Mammary epithelial cell (primary cell): ENCODE measurements around the gene TRMT44.

Experiments
- CTCF ChIP-seq, 2 donors: IDR thresholded peaks in 1 of 2; conservative IDR thresholded peaks in 1 of 2; 2 replicates each; pipeline ENCODE4 v1.5.1; 2011 to 2012; ENCODE audit warnings: inconsistent platforms in 2 of 2, low read length in 2 of 2, mild to moderate bottlenecking in 2 of 2, control low read depth in 1 of 2, low read depth in 1 of 2; ENCODE audit not compliant: insufficient read depth in 1 of 2; ENCODE audit errors: extremely low read depth in 1 of 2
- EZH2 ChIP-seq: IDR thresholded peaks from 2 replicates; pipeline ENCODE4 v1.6.1; 2012; ENCODE audit warnings: low read length, inconsistent platforms, borderline replicate concordance

GRCh38 chr4:8401665-8402064 is 38.9 kb upstream of the TRMT44 start:
- TF ChIP-seq EZH2 (no peak), CTCF (conservative IDR thresholded peaks at IDR 0.05 in 1 of 2, IDR thresholded peaks at IDR 0.05 in 1 of 2; ENCODE audit: extremely low read depth in 1 of 2, insufficient read depth in 1 of 2, low read depth in 1 of 2, low read length in 2 of 2) (no peak)
